Tibial nerve (tissue), 4 donors: ENCODE results near the gene GSTK1.

Source experiments
- EP300 ChIP-seq, 2 donors: sonication (generic); formaldehyde crosslinking; IDR thresholded peaks; one replicate each; pipeline ENCODE4 v1.6.1; 2017; ENCODE audit warnings: antibody characterized with exemption in 2 of 2, mild to moderate bottlenecking in 1 of 2
- POLR2A ChIP-seq, 2 donors: fragments of 450-650 bp; IDR thresholded peaks; one replicate each; pipeline ENCODE4 v1.6.1; 2017; ENCODE audit warnings: antibody characterized with exemption in 2 of 2, mild to moderate bottlenecking in 2 of 2, moderate library complexity in 2 of 2
- TF ChIP-seq, protein P1 (sequence below), 5 experiments: fragments of 200-600 bp in 3 of 5; fragments of 450-650 bp in 2 of 5; sonication (generic) in 3 of 5; IDR thresholded peaks; one replicate each; pipeline ENCODE4 v1.5.1; 2016 to 2019; ENCODE audit warnings: antibody characterized with exemption in 5 of 5, mild to moderate bottlenecking in 3 of 5, moderate library complexity in 2 of 5

DNA sequence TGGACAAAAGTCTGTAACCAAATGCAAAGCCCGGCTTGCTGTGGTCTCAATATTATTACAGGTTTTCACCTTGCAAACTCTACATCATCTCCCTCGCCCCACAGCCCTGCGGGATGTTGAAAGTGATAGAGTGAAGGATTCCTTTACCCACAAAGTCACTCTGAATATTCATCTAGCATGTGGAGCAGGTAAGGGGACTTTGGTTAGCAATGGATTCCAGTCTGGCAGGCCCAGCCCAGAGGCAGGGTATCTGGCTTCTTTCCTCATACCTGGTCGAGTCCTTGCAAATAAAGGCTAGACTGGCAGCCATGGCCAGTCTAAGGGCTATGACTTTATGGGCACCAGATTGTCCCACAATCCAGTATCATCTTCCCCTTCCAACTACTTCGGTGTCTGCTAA, 38.2 kb upstream of the GSTK1 start:
- no peak for TF ChIP-seq EP300 (IDR thresholded peaks at IDR 0.05)
- no peak for TF ChIP-seq POLR2A (IDR thresholded peaks at IDR 0.05)
- TF ChIP-seq, protein P1, sequence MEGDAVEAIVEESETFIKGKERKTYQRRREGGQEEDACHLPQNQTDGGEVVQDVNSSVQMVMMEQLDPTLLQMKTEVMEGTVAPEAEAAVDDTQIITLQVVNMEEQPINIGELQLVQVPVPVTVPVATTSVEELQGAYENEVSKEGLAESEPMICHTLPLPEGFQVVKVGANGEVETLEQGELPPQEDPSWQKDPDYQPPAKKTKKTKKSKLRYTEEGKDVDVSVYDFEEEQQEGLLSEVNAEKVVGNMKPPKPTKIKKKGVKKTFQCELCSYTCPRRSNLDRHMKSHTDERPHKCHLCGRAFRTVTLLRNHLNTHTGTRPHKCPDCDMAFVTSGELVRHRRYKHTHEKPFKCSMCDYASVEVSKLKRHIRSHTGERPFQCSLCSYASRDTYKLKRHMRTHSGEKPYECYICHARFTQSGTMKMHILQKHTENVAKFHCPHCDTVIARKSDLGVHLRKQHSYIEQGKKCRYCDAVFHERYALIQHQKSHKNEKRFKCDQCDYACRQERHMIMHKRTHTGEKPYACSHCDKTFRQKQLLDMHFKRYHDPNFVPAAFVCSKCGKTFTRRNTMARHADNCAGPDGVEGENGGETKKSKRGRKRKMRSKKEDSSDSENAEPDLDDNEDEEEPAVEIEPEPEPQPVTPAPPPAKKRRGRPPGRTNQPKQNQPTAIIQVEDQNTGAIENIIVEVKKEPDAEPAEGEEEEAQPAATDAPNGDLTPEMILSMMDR (IDR thresholded peaks at IDR 0.05): no peak
